Ascending aorta (tissue), 2 donors: ENCODE results near the gene KCMF1. TPM values are rescaled to one million over a fixed set of nuclear protein-coding genes. Genes with fewer than 3 reads are reported as not detected.

Source experiments
- DNase-seq, 2 donors: peaks; one replicate each; pipeline ENCODE4 v3.0.0-alpha.2; 2019; ENCODE audit warnings: low spot score in 2 of 2
- H3K27ac ChIP-seq, 2 donors: fragments of 200-600 bp; sonication (generic); one replicate each; pipeline ENCODE4 v1.5.1; 2016 to 2017; ENCODE audit warnings: mild to moderate bottlenecking in 1 of 2
- H3K27me3 ChIP-seq: fragments of 200-600 bp; sonication (generic); one replicate; pipeline ENCODE4 v1.5.1; 2017
- H3K36me3 ChIP-seq, 2 donors: fragments of 200-600 bp; sonication (generic); one replicate each; pipeline ENCODE4 v1.5.1; 2016
- H3K4me1 ChIP-seq, 2 donors: fragments of 200-600 bp; sonication (generic); one replicate each; pipeline ENCODE4 v1.5.1; 2016 to 2017; ENCODE audit warnings: mild to moderate bottlenecking in 1 of 2
- H3K4me3 ChIP-seq, 2 donors: fragments of 200-600 bp; sonication (generic); one replicate each; pipeline ENCODE4 v1.5.1; 2016 to 2017; ENCODE audit warnings: mild to moderate bottlenecking in 1 of 2
- H3K9me3 ChIP-seq, 2 donors: fragments of 200-600 bp; sonication (generic); one replicate each; pipeline ENCODE4 v1.5.1; 2016
- CTCF ChIP-seq, 3 experiments: fragments of 200-600 bp in 2 of 3; fragments of 450-650 bp in 1 of 3; sonication (generic) in 2 of 3; IDR thresholded peaks; one replicate each; pipeline ENCODE4 v1.5.1; 2016 to 2019; ENCODE audit warnings: antibody characterized with exemption in 3 of 3, mild to moderate bottlenecking in 1 of 3, moderate library complexity in 1 of 3
- intact Hi-C: fragments of 100-400 bp; cut with DNase I; formaldehyde crosslinking; loops from one replicate; pipeline ENCODE4 v1.15.1; 2023
- total RNA-seq: library from RNA; depleted of rRNA; stranded (reverse); fragments of >200 nt; gene quantifications from one replicate; pipeline ENCODE4 v1.1.0, GENCODE V29; 2016

KCMF1 gene
- total RNA-seq, 1 donor from 2014 or later, result 14.4 TPM

- Histone ChIP-seq H3K27ac (no peak overlapping the region), H3K4me1 (peaks cover 0 to 4% of the 10 kb centered on the region in 2 donors), H3K27me3 (no peaks in the 10 kb centered on the region), H3K9me3 (no peaks in the 10 kb centered on the region), H3K4me3 (no peak overlapping the region), H3K36me3 (no peaks in the 10 kb centered on the region)
- no peak for DNase-seq
- no peak for TF ChIP-seq CTCF (IDR thresholded peaks at IDR 0.05)
- intact Hi-C loops, result no loop called here
Observed at GRCh38 chr2:85063981-85064599, 93.1 kb downstream of the KCMF1 start.

- Histone ChIP-seq H3K27me3 (no peaks in the 10 kb centered on the region), H3K9me3 (no peaks in the 10 kb centered on the region), H3K4me3 (no peak overlapping the region), H3K4me1 (peaks cover 0 to 4% of the 10 kb centered on the region in 2 donors), H3K36me3 (no peaks in the 10 kb centered on the region), H3K27ac (no peak overlapping the region)
- intact Hi-C loops, result loop anchor here (5.0 kb wide), 1 partner anchor 67 kb away; the partner anchor contains the start of gene TCF7L1
- DNase-seq, result no peak
- TF ChIP-seq CTCF (IDR thresholded peaks at IDR 0.05), result no peak
Observed at GRCh38 chr2:85064927-85065577, 94.1 kb downstream of the KCMF1 start.

- H3K27me3 ChIP-seq, result no peaks in the 10 kb centered on the region
- H3K9me3 ChIP-seq, result no peaks in the 10 kb centered on the region
- H3K4me1 ChIP-seq, result peaks cover 0 to 4% of the 10 kb centered on the region in 2 donors
- DNase-seq, result no peak
- H3K4me3 ChIP-seq, result no peak overlapping the region
- no peaks in the 10 kb centered on the region for H3K36me3 ChIP-seq
- no peak overlapping the region for H3K27ac ChIP-seq
- intact Hi-C loops, result loop anchor here (5.0 kb wide), 1 partner anchor 66 kb away; the partner anchor contains the start of gene TCF7L1
- TF ChIP-seq CTCF (IDR thresholded peaks at IDR 0.05), result no peak
Observed at GRCh38 chr2:85066006-85066740, 95.2 kb downstream of the KCMF1 start.

- peak overlapping the region; percentile 42 to 59 for H3K4me3 ChIP-seq
- TF ChIP-seq CTCF (IDR thresholded peaks at IDR 0.05), result peak; percentile 56 to 88 (median 80)
- DNase-seq, result peak; percentile 21 to 85
Observed at GRCh38 chr2:85066874-85067351, 96.0 kb downstream of the KCMF1 start.

GRCh38 chr2:85071096-85071495 lies 100.1 kb downstream of the KCMF1 start:
- no peaks in the 10 kb centered on the region for H3K9me3 ChIP-seq
- DNase-seq, result no peak
- H3K36me3 ChIP-seq, result no peaks in the 10 kb centered on the region
- no peak overlapping the region for H3K4me3 ChIP-seq
- H3K27ac ChIP-seq, result no peak overlapping the region
- H3K4me1 ChIP-seq, result peaks cover 0 to 4% of the 10 kb centered on the region in 2 donors
- TF ChIP-seq CTCF (IDR thresholded peaks at IDR 0.05), result no peak
- H3K27me3 ChIP-seq, result no peaks in the 10 kb centered on the region
- intact Hi-C loops, result no loop called here

More at GRCh38 chr2:85066874-85067351, 96.0 kb downstream of the KCMF1 start:
- H3K27ac ChIP-seq, result no peak overlapping the region
- no peaks in the 10 kb centered on the region for H3K9me3 ChIP-seq
- intact Hi-C loops, result loop anchor here (1.0 to 5.0 kb wide), 2 partner anchors 65 to 233 kb away; partner anchors contain the start of gene TCF7L1
- H3K36me3 ChIP-seq, result no peaks in the 10 kb centered on the region
- H3K27me3 ChIP-seq, result no peaks in the 10 kb centered on the region
- peaks cover 0 to 4% of the 10 kb centered on the region in 2 donors for H3K4me1 ChIP-seq
